ENCODE measurements around the gene LIN7B. TPM values are rescaled to one million over a fixed set of nuclear protein-coding genes. Genes with fewer than 3 reads are reported as not detected.

The LIN7B gene
- total and polyA plus RNA-seq, 2 of the 13 experiments (the other 11 are each of a cell fraction or from before 2014, with no cell fraction given), result 5.3 to 7.6 TPM

GRCh38 chr19:49113762-49114629, at the start of gene LIN7B (continued):
- TF ChIP-seq, protein P1, sequence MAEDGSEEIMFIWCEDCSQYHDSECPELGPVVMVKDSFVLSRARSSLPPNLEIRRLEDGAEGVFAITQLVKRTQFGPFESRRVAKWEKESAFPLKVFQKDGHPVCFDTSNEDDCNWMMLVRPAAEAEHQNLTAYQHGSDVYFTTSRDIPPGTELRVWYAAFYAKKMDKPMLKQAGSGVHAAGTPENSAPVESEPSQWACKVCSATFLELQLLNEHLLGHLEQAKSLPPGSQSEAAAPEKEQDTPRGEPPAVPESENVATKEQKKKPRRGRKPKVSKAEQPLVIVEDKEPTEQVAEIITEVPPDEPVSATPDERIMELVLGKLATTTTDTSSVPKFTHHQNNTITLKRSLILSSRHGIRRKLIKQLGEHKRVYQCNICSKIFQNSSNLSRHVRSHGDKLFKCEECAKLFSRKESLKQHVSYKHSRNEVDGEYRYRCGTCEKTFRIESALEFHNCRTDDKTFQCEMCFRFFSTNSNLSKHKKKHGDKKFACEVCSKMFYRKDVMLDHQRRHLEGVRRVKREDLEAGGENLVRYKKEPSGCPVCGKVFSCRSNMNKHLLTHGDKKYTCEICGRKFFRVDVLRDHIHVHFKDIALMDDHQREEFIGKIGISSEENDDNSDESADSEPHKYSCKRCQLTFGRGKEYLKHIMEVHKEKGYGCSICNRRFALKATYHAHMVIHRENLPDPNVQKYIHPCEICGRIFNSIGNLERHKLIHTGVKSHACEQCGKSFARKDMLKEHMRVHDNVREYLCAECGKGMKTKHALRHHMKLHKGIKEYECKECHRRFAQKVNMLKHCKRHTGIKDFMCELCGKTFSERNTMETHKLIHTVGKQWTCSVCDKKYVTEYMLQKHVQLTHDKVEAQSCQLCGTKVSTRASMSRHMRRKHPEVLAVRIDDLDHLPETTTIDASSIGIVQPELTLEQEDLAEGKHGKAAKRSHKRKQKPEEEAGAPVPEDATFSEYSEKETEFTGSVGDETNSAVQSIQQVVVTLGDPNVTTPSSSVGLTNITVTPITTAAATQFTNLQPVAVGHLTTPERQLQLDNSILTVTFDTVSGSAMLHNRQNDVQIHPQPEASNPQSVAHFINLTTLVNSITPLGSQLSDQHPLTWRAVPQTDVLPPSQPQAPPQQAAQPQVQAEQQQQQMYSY (CRISPR knock-in tag; IDR thresholded peaks at IDR 0.05), result no peak
- TF ChIP-seq, protein P2, sequence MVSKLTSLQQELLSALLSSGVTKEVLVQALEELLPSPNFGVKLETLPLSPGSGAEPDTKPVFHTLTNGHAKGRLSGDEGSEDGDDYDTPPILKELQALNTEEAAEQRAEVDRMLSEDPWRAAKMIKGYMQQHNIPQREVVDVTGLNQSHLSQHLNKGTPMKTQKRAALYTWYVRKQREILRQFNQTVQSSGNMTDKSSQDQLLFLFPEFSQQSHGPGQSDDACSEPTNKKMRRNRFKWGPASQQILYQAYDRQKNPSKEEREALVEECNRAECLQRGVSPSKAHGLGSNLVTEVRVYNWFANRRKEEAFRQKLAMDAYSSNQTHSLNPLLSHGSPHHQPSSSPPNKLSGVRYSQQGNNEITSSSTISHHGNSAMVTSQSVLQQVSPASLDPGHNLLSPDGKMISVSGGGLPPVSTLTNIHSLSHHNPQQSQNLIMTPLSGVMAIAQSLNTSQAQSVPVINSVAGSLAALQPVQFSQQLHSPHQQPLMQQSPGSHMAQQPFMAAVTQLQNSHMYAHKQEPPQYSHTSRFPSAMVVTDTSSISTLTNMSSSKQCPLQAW (CRISPR knock-in tag; IDR thresholded peaks at IDR 0.05), result peak; percentile 86
- TF ChIP-seq RAD51 (IDR thresholded peaks at IDR 0.05; ENCODE audit: borderline replicate concordance) (peak; percentile 51; the same call in 1 of the 2 replicates), TEAD3 (CRISPR knock-in tag; optimal IDR thresholded peaks at IDR 0.05; ENCODE audit: borderline replicate concordance) (no peak), TSC22D2 (CRISPR knock-in tag; IDR thresholded peaks at IDR 0.05; ENCODE audit: borderline replicate concordance) (0 out of 2 replicates have a peak, but pooled peaks have one; percentile 46), ZNF142 (CRISPR knock-in tag; IDR thresholded peaks at IDR 0.05) (no peak; the same call in 1 of the 2 replicates), KLF6 (CRISPR knock-in tag; IDR thresholded peaks at IDR 0.05) (peak; percentile 77), PHF5A (CRISPR knock-in tag; IDR thresholded peaks at IDR 0.05; ENCODE audit: low read depth, unreplicated experiment) (no peak), FOXO1 (CRISPR knock-in tag; IDR thresholded peaks at IDR 0.05) (peak; percentile 9; the same call in 1 of the 2 replicates), FOXK1 (CRISPR knock-in tag; IDR thresholded peaks at IDR 0.05; ENCODE audit: borderline replicate concordance, low read depth) (no peak), HDAC2 (CRISPR knock-in tag; IDR thresholded peaks at IDR 0.05) (peak; percentile 43; the same call in 1 of the 2 replicates), NFE2L2 (IDR thresholded peaks at IDR 0.05; ENCODE audit: low read length) (no peak), CENPT (CRISPR knock-in tag; IDR thresholded peaks at IDR 0.05; ENCODE audit: low read depth) (no peak), ZBTB44 (CRISPR knock-in tag; IDR thresholded peaks at IDR 0.05) (no peak), SMAD1 (CRISPR knock-in tag; IDR thresholded peaks at IDR 0.05; ENCODE audit: borderline replicate concordance, low read depth) (no peak), FOXJ3 (CRISPR knock-in tag; IDR thresholded peaks at IDR 0.05; ENCODE audit: borderline replicate concordance) (no peak)

Data from HepG2 (cell line).